GM19324 (cell line): Measurements from ENCODE around the gene FRYL.

Experiments used
- ATAC-seq: cut with Tn5 transposase; IDR thresholded peaks from one replicate; pipeline ENCODE4 v1.9.1; 2021; ENCODE audit warnings: mild to moderate bottlenecking, moderate library complexity; ENCODE audit not compliant: unreplicated experiment, low FRiP score

FRYL gene

GRCh38 chr4:48571471-48571870, 208.6 kb downstream of the FRYL start:
- ATAC-seq: no peak

GRCh38 chr4:48570646-48571220, 209.3 kb downstream of the FRYL start:
- ATAC-seq: no peak

GRCh38 chr4:48566034-48566384, 214.1 kb downstream of the FRYL start:
- no peak for ATAC-seq

GRCh38 chr4:48565362-48566033, 214.6 kb downstream of the FRYL start:
- no peak for ATAC-seq

GRCh38 chr4:48564151-48564550, 215.9 kb downstream of the FRYL start:
- no peak for ATAC-seq

GRCh38 chr4:48558819-48559218, 221.3 kb downstream of the FRYL start:
- no peak for ATAC-seq

GRCh38 chr4:48558026-48558425, 222.1 kb downstream of the FRYL start:
- no peak for ATAC-seq

- ATAC-seq: no peak
Observed at GRCh38 chr4:48557478-48557877, 222.6 kb downstream of the FRYL start.

- no peak for ATAC-seq
Observed at GRCh38 chr4:48556268-48556667, 223.8 kb downstream of the FRYL start.

- ATAC-seq: no peak
Observed at GRCh38 chr4:48554606-48555005, 225.5 kb downstream of the FRYL start.

GRCh38 chr4:48553720-48554119, 226.4 kb downstream of the FRYL start:
- ATAC-seq: no peak

GRCh38 chr4:48546336-48546735, 233.7 kb downstream of the FRYL start:
- ATAC-seq: no peak

- no peak for ATAC-seq
Observed at GRCh38 chr4:48543796-48544195, 236.3 kb downstream of the FRYL start.

GRCh38 chr4:48542888-48543287, 237.2 kb downstream of the FRYL start:
- no peak for ATAC-seq

GRCh38 chr4:48539597-48539996, 240.5 kb downstream of the FRYL start:
- ATAC-seq: no peak

GRCh38 chr4:48538358-48538757, 241.7 kb downstream of the FRYL start:
- no peak for ATAC-seq

GRCh38 chr4:48526406-48526805, 253.7 kb downstream of the FRYL start:
- no peak for ATAC-seq

GRCh38 chr4:48518143-48518542, 261.9 kb downstream of the FRYL start:
- ATAC-seq: no peak

GRCh38 chr4:48509543-48509942, 270.5 kb downstream of the FRYL start:
- ATAC-seq: no peak

- ATAC-seq: no peak
Observed at GRCh38 chr4:48506716-48507115, 273.4 kb downstream of the FRYL start.

- ATAC-seq: no peak
Observed at GRCh38 chr4:48504352-48504751, 275.7 kb downstream of the FRYL start.

GRCh38 chr4:48504026-48504330, 276.1 kb downstream of the FRYL start:
- no peak for ATAC-seq
